HepG2 (cell line): ENCODE results near the gene DPY30. TPM values are rescaled to one million over a fixed set of nuclear protein-coding genes. Genes with fewer than 3 reads are reported as not detected.

Experiments used
- ASH2L ChIP-seq: fragments of 300-600, 200-600 bp; sonication (generic); IDR thresholded peaks from 2 replicates; pipeline ENCODE4 v1.7.0; 2017; ENCODE audit warnings: low read depth, mild to moderate bottlenecking, moderate library complexity, mixed read lengths, low read length; ENCODE audit not compliant: insufficient read length
- CC2D1A ChIP-seq: sonication (generic); formaldehyde crosslinking; IDR thresholded peaks from 2 replicates; pipeline ENCODE4 v1.8.1; 2023; ENCODE audit warnings: mild to moderate bottlenecking, missing genetic modification reagents
- CEBPZ ChIP-seq: IDR thresholded peaks from 2 replicates; pipeline ENCODE4 v1.6.1; 2012; ENCODE audit warnings: low read length, improper control_type of control experiment
- CENPX ChIP-seq: sonication (generic); formaldehyde crosslinking; IDR thresholded peaks from 2 replicates; pipeline ENCODE4 v1.9.0; 2021; ENCODE audit warnings: mild to moderate bottlenecking, missing genetic modification reagents, moderate library complexity
- DPF2 ChIP-seq: sonication (generic); formaldehyde crosslinking; IDR thresholded peaks from 2 replicates; pipeline ENCODE4 v1.4.0; 2020; ENCODE audit warnings: mild to moderate bottlenecking, low read depth, missing genetic modification reagents, borderline replicate concordance
- ELF1 ChIP-seq: sonication (generic); formaldehyde crosslinking; IDR thresholded peaks from 2 replicates; pipeline ENCODE4 v1.4.0; 2020; ENCODE audit warnings: missing genetic modification reagents
- HOXA3 ChIP-seq: sonication (generic); formaldehyde crosslinking; IDR thresholded peaks from 2 replicates; pipeline ENCODE4 v1.5.0; 2020; ENCODE audit warnings: missing genetic modification reagents
- KAT8 ChIP-seq: IDR thresholded peaks from 2 replicates; pipeline ENCODE4 v1.6.1; 2016; ENCODE audit warnings: missing genetic modification reagents, missing compliant biosample characterization
- MBD4 ChIP-seq: IDR thresholded peaks from 2 replicates; pipeline ENCODE4 v1.6.1; 2012; ENCODE audit warnings: low read length, inconsistent platforms, borderline replicate concordance
- PHF8 ChIP-seq: sonication (generic); formaldehyde crosslinking; IDR thresholded peaks from 2 replicates; pipeline ENCODE4 v1.5.0; 2020; ENCODE audit warnings: missing genetic modification reagents
- REL ChIP-seq: sonication (generic); formaldehyde crosslinking; conservative IDR thresholded peaks from 2 replicates; pipeline ENCODE4 v1.8.0; 2022; ENCODE audit warnings: mild to moderate bottlenecking, missing genetic modification reagents, moderate library complexity
- RORA ChIP-seq: sonication (generic); formaldehyde crosslinking; IDR thresholded peaks from 2 replicates; pipeline ENCODE4 v1.5.0; 2020; ENCODE audit warnings: mild to moderate bottlenecking, missing genetic modification reagents, moderate library complexity
- SMAD3 ChIP-seq: sonication (generic); formaldehyde crosslinking; IDR thresholded peaks from 2 replicates; pipeline ENCODE4 v1.4.0; 2020; ENCODE audit warnings: missing genetic modification reagents
- TCF7 ChIP-seq: sonication (generic); IDR thresholded peaks from 2 replicates; pipeline ENCODE4 v1.6.1; 2016; ENCODE audit warnings: antibody characterized with exemption, low read depth
- YEATS4 ChIP-seq: sonication (generic); formaldehyde crosslinking; IDR thresholded peaks from 2 replicates; pipeline ENCODE4 v1.4.0; 2020; ENCODE audit warnings: missing genetic modification reagents, borderline replicate concordance
- ZBTB2 ChIP-seq: sonication (generic); formaldehyde crosslinking; IDR thresholded peaks from 2 replicates; pipeline ENCODE4 v1.8.0; 2022; ENCODE audit warnings: low read depth, missing genetic modification reagents
- ZFY ChIP-seq: sonication (generic); formaldehyde crosslinking; IDR thresholded peaks from 2 replicates; pipeline ENCODE4 v1.4.0; 2020; ENCODE audit warnings: missing genetic modification reagents
- ZNF232 ChIP-seq: sonication (generic); formaldehyde crosslinking; IDR thresholded peaks from 2 replicates; pipeline ENCODE4 v1.4.0; 2020; ENCODE audit warnings: missing genetic modification reagents, borderline replicate concordance
- ZNF253 ChIP-seq: sonication (generic); formaldehyde crosslinking; IDR thresholded peaks from 2 replicates; pipeline ENCODE4 v1.8.0; 2022; ENCODE audit warnings: mild to moderate bottlenecking, missing genetic modification reagents, borderline replicate concordance
- ZNF331 ChIP-seq: sonication (generic); formaldehyde crosslinking; IDR thresholded peaks from 2 replicates; pipeline ENCODE4 v1.4.0; 2020; ENCODE audit warnings: missing genetic modification reagents
- ZNF354B ChIP-seq: sonication (generic); formaldehyde crosslinking; IDR thresholded peaks from 2 replicates; pipeline ENCODE4 v1.8.0; 2022; ENCODE audit warnings: mild to moderate bottlenecking, missing genetic modification reagents
- ZNF574 ChIP-seq: sonication (generic); formaldehyde crosslinking; IDR thresholded peaks from 2 replicates; pipeline ENCODE4 v1.4.0; 2020; ENCODE audit warnings: missing genetic modification reagents
- ZNF672 ChIP-seq: sonication (generic); formaldehyde crosslinking; IDR thresholded peaks from 2 replicates; pipeline ENCODE4 v1.8.1; 2022; ENCODE audit warnings: missing genetic modification reagents
- polyA plus RNA-seq, 8 experiments: library from polyadenylated mRNA; depleted of rRNA in 3 of 8; stranded (reverse) in 7 of 8; unstranded in 1 of 8; fragments of >200 nt; fragmentation: Illumina TruSeq in 4 of 8; extraction: Trizol in 4 of 8; gene quantifications; 2 replicates each; pipeline versions ENCODE4 v1.2.1 to v1.2.3, GENCODE V29; 2011 to 2016; ENCODE audit warnings: low read depth in 4 of 8, missing spikeins in 1 of 8, mixed read lengths in 1 of 8; ENCODE audit not compliant: insufficient read depth in 1 of 8
- total RNA-seq, 5 experiments: library from RNA; depleted of rRNA; stranded (reverse); fragments of >200 nt; fragmentation: Illumina TruSeq; extraction: Trizol; gene quantifications; 2 replicates each; pipeline ENCODE4 v1.2.3, GENCODE V29; 2016; ENCODE audit warnings: low read depth in 1 of 5

The DPY30 gene
- total and polyA plus RNA-seq, 2 of the 13 experiments (the other 11 are each of a cell fraction or from before 2014, with no cell fraction given): 98.1 to 118 TPM

- no peak for TF ChIP-seq ZBTB2
- peak; percentile 64; the same call in 1 of the 2 replicates for TF ChIP-seq YEATS4
- TF ChIP-seq RORA (CRISPR knock-in tag): no peak
- TF ChIP-seq CENPX (CRISPR knock-in tag): no peak
- TF ChIP-seq REL: 0 out of 2 replicates have a peak, but pooled peaks have one; percentile 81
- no peak for TF ChIP-seq DPF2 (CRISPR knock-in tag)
- TF ChIP-seq ELF1: peak; percentile 56; the same call in 1 of the 2 replicates
- TF ChIP-seq PHF8 (CRISPR knock-in tag): peak; percentile 94
- peak; percentile 91 for TF ChIP-seq SMAD3
- TF ChIP-seq ASH2L: peak; percentile 88
- peak; percentile 81 for TF ChIP-seq HOXA3 (CRISPR knock-in tag)
- TF ChIP-seq MBD4: no peak
- no peak for TF ChIP-seq ZNF253 (CRISPR knock-in tag)
- TF ChIP-seq CEBPZ: no peak
- peak; percentile 75; the same call in 1 of the 2 replicates for TF ChIP-seq ZFY (CRISPR knock-in tag)
- TF ChIP-seq KAT8 (CRISPR knock-in tag): peak; percentile 96
- TF ChIP-seq CC2D1A (CRISPR knock-in tag): no peak
- peak; percentile 92 for TF ChIP-seq ZNF574
- TF ChIP-seq ZNF232 (CRISPR knock-in tag): peak; percentile 93; the same call in 1 of the 2 replicates
- no peak for TF ChIP-seq TCF7
- TF ChIP-seq ZNF354B: 0 out of 2 replicates have a peak, but pooled peaks have one; percentile 77
- TF ChIP-seq ZNF672 (CRISPR knock-in tag): no peak
- peak; percentile 82 for TF ChIP-seq ZNF331 (CRISPR knock-in tag)
These were observed at the start of gene DPY30 (continued) for GRCh38 chr2:32039447-32040219.
